Choroid plexus epithelial cell (primary cell): Measurements from ENCODE around the gene KRTAP12-2.
"Not testable (repeated sequence)": the region's sequence is repeated elsewhere in the genome, so short reads cannot be mapped to it uniquely, and the experiment has no call there.

Source experiments
- DNase-seq: peaks from one replicate; pipeline ENCODE4 v3.0.0-alpha.2; 2010; ENCODE audit warnings: low read depth
- H3K4me3 ChIP-seq: 2 replicates; pipeline ENCODE4 v1.5.1; 2011; ENCODE audit warnings: low read depth, mild to moderate bottlenecking, control low read depth, low read length, moderate library complexity
- TF ChIP-seq, protein P1 (sequence below): conservative IDR thresholded peaks from 2 replicates; pipeline ENCODE4 v1.5.1; 2011; ENCODE audit warnings: low read depth, mild to moderate bottlenecking, control low read depth, inconsistent platforms, low read length, moderate library complexity

The KRTAP12-2 gene

DNA sequence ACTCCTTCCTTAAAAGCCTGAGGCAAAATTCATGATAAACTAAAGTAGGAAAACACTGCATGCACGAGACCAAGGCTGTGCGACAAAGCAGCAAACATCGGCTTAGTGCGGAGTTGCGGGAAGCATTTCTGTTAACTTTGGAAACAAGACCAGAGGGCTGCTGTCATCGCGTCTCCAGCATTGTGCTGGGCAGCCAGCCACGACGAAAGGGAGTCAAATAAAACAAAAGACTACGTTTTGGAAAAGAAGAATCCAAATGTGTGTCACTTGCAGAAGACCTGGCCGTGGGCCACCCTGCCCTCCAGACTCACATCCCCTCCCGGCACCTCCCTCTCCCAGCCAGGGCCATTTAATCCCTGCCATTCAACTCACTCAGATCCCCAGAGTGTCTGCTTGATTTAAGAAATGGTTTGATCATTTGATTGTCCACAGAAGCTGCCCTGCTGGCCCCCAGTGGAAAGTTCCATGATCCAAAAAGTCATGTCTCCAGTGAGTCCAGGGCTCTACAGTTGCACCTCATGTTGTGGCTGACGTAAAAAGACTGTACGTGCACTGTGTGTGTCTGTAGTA, 22.9 kb downstream of the KRTAP12-2 start:
- TF ChIP-seq, protein P1, sequence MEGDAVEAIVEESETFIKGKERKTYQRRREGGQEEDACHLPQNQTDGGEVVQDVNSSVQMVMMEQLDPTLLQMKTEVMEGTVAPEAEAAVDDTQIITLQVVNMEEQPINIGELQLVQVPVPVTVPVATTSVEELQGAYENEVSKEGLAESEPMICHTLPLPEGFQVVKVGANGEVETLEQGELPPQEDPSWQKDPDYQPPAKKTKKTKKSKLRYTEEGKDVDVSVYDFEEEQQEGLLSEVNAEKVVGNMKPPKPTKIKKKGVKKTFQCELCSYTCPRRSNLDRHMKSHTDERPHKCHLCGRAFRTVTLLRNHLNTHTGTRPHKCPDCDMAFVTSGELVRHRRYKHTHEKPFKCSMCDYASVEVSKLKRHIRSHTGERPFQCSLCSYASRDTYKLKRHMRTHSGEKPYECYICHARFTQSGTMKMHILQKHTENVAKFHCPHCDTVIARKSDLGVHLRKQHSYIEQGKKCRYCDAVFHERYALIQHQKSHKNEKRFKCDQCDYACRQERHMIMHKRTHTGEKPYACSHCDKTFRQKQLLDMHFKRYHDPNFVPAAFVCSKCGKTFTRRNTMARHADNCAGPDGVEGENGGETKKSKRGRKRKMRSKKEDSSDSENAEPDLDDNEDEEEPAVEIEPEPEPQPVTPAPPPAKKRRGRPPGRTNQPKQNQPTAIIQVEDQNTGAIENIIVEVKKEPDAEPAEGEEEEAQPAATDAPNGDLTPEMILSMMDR, result no peak
- DNase-seq, result no peak
- no peak overlapping the region for H3K4me3 ChIP-seq

DNA sequence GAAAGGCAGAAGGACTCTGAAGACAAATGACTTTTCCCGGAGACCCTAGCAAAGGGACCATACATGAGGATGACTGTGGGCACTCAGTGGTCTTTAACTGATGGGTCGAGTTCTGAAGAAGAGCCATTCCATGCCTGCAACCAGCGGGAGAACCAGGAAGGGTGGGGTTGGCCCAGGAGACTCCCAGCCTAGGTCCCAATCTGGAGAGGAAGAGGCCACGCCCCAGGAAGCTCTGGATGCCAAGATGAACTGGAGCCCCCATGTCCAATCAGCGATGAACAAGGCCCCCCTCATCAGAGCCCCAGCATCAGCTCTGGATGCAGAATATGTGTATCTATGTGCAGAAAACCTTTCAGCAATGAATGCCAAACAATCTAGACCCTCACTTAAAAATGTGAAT, 26.0 kb downstream of the KRTAP12-2 start:
- no peak for DNase-seq
- no peak overlapping the region for H3K4me3 ChIP-seq
- TF ChIP-seq, protein P1, result no peak

DNA sequence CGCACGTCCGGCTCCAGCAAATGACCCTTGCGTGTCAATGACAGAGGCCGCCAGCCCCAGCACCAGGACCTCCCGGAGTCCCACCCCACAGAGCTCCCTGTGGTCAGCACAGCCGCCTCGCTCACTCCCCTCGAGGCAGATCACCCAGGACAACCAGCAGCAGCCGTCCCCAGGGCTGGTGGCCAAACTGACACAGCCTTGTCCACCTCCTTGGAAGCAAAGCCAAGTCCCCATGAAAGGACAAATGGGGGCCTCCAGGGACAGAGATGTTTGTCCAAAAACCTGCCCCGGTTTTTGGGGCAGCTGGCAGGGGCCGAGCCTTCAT, 27.4 kb downstream of the KRTAP12-2 start:
- no peak overlapping the region for H3K4me3 ChIP-seq
- no peak for DNase-seq
- TF ChIP-seq, protein P1, result no peak

DNA sequence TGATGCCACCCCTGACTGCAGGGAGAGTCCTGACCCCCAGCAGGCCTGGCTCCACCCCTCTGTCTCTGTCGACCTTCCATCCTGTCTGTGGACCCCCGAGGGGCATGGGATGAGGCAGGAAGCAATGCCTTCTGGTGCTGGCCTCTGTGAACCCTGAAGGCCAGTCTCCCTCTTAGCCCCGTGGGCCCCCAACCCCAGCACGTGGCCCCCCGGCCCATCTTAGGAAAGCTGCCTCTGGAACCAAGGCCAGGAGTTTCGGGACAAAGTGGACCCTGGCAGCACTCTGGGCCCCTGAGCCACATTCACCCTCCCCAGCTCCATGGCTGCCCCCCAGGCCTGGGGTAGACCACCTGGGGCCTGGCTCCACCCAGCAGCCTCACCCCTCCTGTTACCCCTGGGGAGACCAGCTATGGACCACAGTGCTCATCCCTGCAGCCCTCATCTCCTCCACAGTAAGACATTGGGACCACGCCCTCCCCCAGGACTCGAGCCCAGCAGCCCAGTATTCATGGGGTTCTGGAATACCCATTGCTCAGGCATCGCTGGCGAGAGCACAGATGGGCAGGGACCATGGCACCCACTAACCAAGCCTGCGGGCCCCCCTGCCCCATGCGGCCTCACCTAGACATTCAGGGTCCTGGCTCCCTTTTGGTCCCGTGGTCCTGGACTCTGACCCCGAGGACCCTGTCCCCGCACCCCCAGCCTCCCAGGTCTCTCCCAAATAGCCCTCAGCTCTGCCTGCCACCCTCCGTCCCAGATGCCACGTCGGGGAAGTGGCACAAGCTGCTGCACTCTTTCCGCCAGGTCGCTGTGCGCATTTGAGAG, 28.0 kb downstream of the KRTAP12-2 start:
- DNase-seq, H3K4me3 ChIP-seq: not testable (repeated sequence)

DNA sequence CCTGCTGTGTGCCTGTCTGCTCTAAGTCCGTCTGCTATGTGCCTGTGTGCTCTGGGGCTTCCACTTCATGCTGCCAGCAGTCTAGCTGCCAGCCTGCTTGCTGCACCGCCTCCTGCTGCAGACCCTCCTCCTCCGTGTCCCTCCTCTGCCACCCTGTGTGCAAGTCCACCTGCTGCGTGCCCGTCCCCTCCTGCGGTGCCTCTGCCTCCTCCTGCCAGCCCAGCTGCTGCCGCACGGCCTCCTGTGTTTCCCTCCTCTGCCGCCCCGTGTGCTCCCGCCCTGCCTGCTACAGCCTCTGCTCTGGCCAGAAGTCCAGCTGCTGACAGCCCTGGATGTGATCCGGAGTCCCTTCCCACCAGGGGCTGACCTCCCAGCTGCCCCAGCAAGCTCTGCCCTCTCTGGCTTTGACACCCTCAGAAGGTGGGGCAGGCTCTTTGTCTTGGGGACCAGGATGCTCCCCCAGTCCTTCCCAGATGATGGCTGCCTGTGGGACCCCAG, 28.8 kb downstream of the KRTAP12-2 start:
- H3K4me3 ChIP-seq, DNase-seq: not testable (repeated sequence)

DNA sequence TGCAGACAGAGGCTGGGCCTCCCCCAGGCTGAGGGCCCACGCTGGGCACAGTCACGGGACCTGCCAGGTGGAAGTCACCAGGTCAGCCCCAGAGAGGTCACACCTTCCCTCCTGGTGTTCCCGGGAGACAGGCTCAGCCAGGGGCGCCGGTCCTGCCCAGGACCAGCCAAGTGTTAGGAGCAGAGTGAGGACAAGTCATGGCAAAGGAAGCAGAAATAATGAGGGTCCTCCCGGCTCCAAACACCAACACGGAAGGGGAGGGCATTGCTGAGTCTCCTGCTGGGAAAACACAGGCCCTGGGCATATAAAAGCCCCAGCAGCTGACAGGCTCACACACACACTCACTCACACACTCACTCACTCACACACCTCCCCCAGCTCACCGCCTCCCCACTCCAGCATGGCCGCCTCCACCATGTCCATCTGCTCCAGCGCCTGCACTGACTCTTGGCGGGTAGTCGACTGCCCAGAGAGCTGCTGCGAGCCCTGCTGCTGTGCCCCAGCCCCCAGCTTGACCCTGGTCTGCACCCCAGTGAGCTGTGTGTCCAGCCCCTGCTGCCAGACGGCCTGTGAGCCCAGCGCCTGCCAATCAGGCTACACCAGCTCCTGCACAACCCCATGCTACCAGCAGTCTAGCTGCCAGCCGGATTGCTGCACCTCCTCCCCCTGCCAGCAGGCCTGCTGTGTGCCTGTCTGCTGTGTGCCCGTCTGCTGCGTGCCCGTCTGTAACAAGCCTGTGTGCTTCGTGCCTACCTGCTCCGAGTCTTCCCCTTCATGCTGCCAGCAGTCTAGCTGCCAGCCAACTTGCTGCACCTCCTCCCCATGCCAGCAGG, 29.5 kb downstream of the KRTAP12-2 start, which contains the start of gene KRTAP10-10:
TSS of gene KRTAP10-10 (plus strand) at position 339 of the 833 bp plus-strand sequence. CDS start at position 401, 62 bp downstream.
- no peak within 1 kb of the TSS for H3K4me3 ChIP-seq
- DNase-seq, result no peak
- TF ChIP-seq, protein P1, result no peak

DNA sequence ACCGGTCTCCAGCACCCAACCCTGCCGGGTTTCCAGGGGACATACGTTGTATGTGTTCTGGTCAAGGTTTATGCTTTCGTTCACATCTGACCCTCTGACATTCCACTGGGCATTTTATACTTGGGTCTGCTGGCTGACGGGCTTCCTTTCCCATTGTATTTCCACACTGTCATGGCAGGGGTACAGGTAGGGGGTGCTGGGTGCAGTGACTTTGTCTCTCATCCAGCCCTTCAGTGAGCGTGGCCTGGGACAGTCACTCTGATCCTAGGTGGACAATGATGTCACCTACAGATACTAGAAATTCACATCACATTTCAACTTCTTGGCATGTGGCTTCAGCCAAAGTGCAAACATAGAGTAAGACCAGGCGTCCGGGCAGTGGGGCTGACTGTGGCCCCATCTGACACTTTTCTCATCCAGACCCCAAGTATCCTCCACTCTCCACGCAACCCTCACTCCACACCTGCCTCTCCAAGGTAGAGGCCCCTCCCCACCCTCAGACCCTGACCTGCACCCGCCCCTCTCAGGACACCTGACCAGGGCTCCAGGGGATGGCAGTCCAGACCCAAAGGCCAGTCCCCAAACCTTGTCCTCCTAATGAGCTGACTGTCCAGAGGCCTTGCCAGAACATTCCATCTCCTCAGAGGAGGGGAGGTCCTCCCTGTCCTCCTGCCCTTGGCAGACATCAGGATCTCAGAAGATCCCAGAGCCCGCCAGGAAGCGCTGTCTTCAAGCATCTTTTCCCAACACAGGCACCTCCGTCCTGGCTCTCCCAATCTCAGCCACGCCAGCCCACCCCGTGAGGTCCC, 30.3 kb downstream of the KRTAP12-2 start:
- no peak overlapping the region for H3K4me3 ChIP-seq
- no peak for DNase-seq
- TF ChIP-seq, protein P1, result no peak
